ENCODE results near the gene HAGHL. TPM values are rescaled to one million over a fixed set of nuclear protein-coding genes. Genes with fewer than 3 reads are reported as not detected.
A peak's percentile ranks its signal among the peaks of the same experiment; 100 is the strongest.
"Not testable (repeated sequence)": the region's sequence is repeated elsewhere in the genome, so short reads cannot be mapped to it uniquely, and the experiment has no call there.

HAGHL gene
- total RNA-seq, 2 donors from 2014 or later: 12.0 to 15.8 TPM

GRCh38 chr16:686459-687260, 40.2 kb upstream of the HAGHL start:
- DNase-seq (no peak), ATAC-seq (no peak)
- intact Hi-C loops (cut with DNase I): no loop called here

- ATAC-seq (no peak), DNase-seq (no peak)
- intact Hi-C loops (cut with DNase I): no loop called here
Measured at GRCh38 chr16:687499-687898, 39.4 kb upstream of the HAGHL start.

- ATAC-seq (no peak), DNase-seq (no peak)
- intact Hi-C loops (cut with DNase I): no loop called here
Measured at GRCh38 chr16:689175-689897, 37.6 kb upstream of the HAGHL start.

GRCh38 chr16:691242-691641, 35.7 kb upstream of the HAGHL start:
- DNase-seq; ATAC-seq; intact Hi-C loops (cut with DNase I): not testable (repeated sequence)

- DNase-seq (no peak), ATAC-seq (no peak)
- intact Hi-C loops (cut with DNase I): no loop called here
Measured at GRCh38 chr16:692356-693108, 34.4 kb upstream of the HAGHL start.

GRCh38 chr16:693364-693763, 33.5 kb upstream of the HAGHL start:
- ATAC-seq (no peak), DNase-seq (no peak)
- intact Hi-C loops (cut with DNase I): no loop called here

GRCh38 chr16:693766-694165, 33.1 kb upstream of the HAGHL start:
- ATAC-seq (no peak), DNase-seq (no peak)
- intact Hi-C loops (cut with DNase I): no loop called here

- intact Hi-C loops (cut with DNase I): no loop called here
- ATAC-seq: no peak
- DNase-seq: no peak
Measured at GRCh38 chr16:694187-694862, 32.6 kb upstream of the HAGHL start.

GRCh38 chr16:694863-695354, 32.0 kb upstream of the HAGHL start:
- no peak for ATAC-seq
- intact Hi-C loops (cut with DNase I): no loop called here
- no peak for DNase-seq

GRCh38 chr16:695355-696089, 31.4 kb upstream of the HAGHL start:
- DNase-seq (no peak), ATAC-seq (peak; percentile 38 to 51)
- intact Hi-C loops (cut with DNase I): no loop called here

GRCh38 chr16:698911-699671, 27.8 kb upstream of the HAGHL start:
- no peak for DNase-seq
- intact Hi-C loops (cut with DNase I): no loop called here
- no peak for ATAC-seq

GRCh38 chr16:700684-701584, 26.0 kb upstream of the HAGHL start:
- intact Hi-C loops (cut with DNase I): no loop called here

GRCh38 chr16:702341-702740, 24.6 kb upstream of the HAGHL start:
- DNase-seq (no peak), ATAC-seq (no peak)
- intact Hi-C loops (cut with DNase I): no loop called here

More at GRCh38 chr16:700684-701584, 26.0 kb upstream of the HAGHL start:
- peak; percentile 72 to 83 for ATAC-seq
- no peak for DNase-seq

GRCh38 chr16:703406-703805, 23.5 kb upstream of the HAGHL start:
- DNase-seq (no peak), ATAC-seq (no peak)
- intact Hi-C loops (cut with DNase I): no loop called here

- ATAC-seq: no peak
- intact Hi-C loops (cut with DNase I): no loop called here
- DNase-seq: no peak
Measured at GRCh38 chr16:704047-704446, 22.9 kb upstream of the HAGHL start.

GRCh38 chr16:704552-705380, 22.1 kb upstream of the HAGHL start:
- no peak for ATAC-seq
- intact Hi-C loops (cut with DNase I): no loop called here
- no peak for DNase-seq
